ENCODE measurements around the gene FRS3. TPM values are rescaled to one million over a fixed set of nuclear protein-coding genes. Genes with fewer than 3 reads are reported as not detected.

Gene FRS3
- total and polyA plus RNA-seq, 2 experiments from 2014 or later, result 1.3 to 3.3 TPM

- DNase-seq (ENCODE audit: low spot score) (peak; percentile 88), ATAC-seq (peak; percentile 87)
- Mint-ChIP-seq H3K4me1 (peaks cover 17% of the 10 kb centered on the region), H3K27ac (peak overlapping the region; percentile 98), H3K4me3 (peak overlapping the region; percentile 94), H3K27me3 (ENCODE audit: insufficient read depth, low read depth, poor library complexity) (peaks cover 51% of the 10 kb centered on the region), H3K36me3 (ENCODE audit: low read depth) (peaks cover 29% of the 10 kb centered on the region), H3K9me3 (peaks cover 7% of the 10 kb centered on the region; the same call in 2 of the 3 replicates)
- peaks cover 23% of the 10 kb centered on the region; the same call in 1 of the 2 replicates for H3K36me3 ChIP-seq (ENCODE audit: insufficient read depth)
- H3F3A ChIP-seq (replicated peaks; ENCODE audit: low read depth), result peaks cover 12% of the 10 kb centered on the region; the same call in 1 of the 2 replicates
- H4K20me1 ChIP-seq (replicated peaks; ENCODE audit: insufficient read depth), result peaks cover 5% of the 10 kb centered on the region; the same call in 1 of the 2 replicates
- TF ChIP-seq CTCF (conservative IDR thresholded peaks at IDR 0.05; ENCODE audit: low read depth in 2 of 2), result peak; percentile 49 to 87
- TF ChIP-seq EZH2 (IDR thresholded peaks at IDR 0.05; ENCODE audit: low read depth, unreplicated experiment), result no peak
- no peak for TF ChIP-seq CREB1 (CRISPR knock-in tag; IDR thresholded peaks at IDR 0.05; ENCODE audit: low read depth)
- peaks cover 22% of the 10 kb centered on the region for H3K79me2 ChIP-seq (replicated peaks; ENCODE audit: insufficient read depth)
- H3K27ac ChIP-seq (ENCODE audit: low read depth), result 0 out of 2 replicates have a peak overlapping the region, but pooled peaks have one; percentile 82
- peaks cover 45% of the 10 kb centered on the region for H3K27me3 ChIP-seq (ENCODE audit: insufficient read depth)
- peak overlapping the region; percentile 94; the same call in 1 of the 2 replicates for H2AFZ ChIP-seq
- peaks cover 15% of the 10 kb centered on the region for H3K4me1 ChIP-seq (ENCODE audit: insufficient read depth)
- peak overlapping the region; percentile 100 for H3K4me2 ChIP-seq
- peak overlapping the region; percentile 100 for H3K4me3 ChIP-seq
- no peaks in the 10 kb centered on the region for H3K9me2 ChIP-seq (ENCODE audit: insufficient read depth)
These were observed 6.9 kb upstream of the FRS3 start for GRCh38 chr6:41786451-41787218.

GRCh38 chr6:41785689-41786450 is 6.2 kb upstream of the FRS3 start:
- peak overlapping the region; percentile 94 for H3K4me3 Mint-ChIP-seq
- DNase-seq (ENCODE audit: low spot score), result peak; percentile 57
- Histone ChIP-seq H4K20me1 (replicated peaks; ENCODE audit: insufficient read depth) (peaks cover 5% of the 10 kb centered on the region; the same call in 1 of the 2 replicates), H3K36me3 (ENCODE audit: insufficient read depth) (peaks cover 16% of the 10 kb centered on the region; the same call in 1 of the 2 replicates), H3K4me2 (peak overlapping the region; percentile 100), H3K4me1 (ENCODE audit: insufficient read depth) (peaks cover 22% of the 10 kb centered on the region), H3K79me2 (replicated peaks; ENCODE audit: insufficient read depth) (peaks cover 22% of the 10 kb centered on the region), H3K4me3 (peak overlapping the region; percentile 100), H3F3A (replicated peaks; ENCODE audit: low read depth) (peaks cover 10% of the 10 kb centered on the region; the same call in 1 of the 2 replicates), H2AFZ (no peak overlapping the region), H3K9me2 (ENCODE audit: insufficient read depth) (no peaks in the 10 kb centered on the region), H3K27ac (ENCODE audit: low read depth) (no peak overlapping the region), H3K27me3 (ENCODE audit: insufficient read depth) (peaks cover 53% of the 10 kb centered on the region)
- TF ChIP-seq NANOG (IDR thresholded peaks at IDR 0.05; ENCODE audit: borderline replicate concordance) (no peak), ZNF331 (CRISPR knock-in tag; IDR thresholded peaks at IDR 0.05; ENCODE audit: low read depth) (no peak), JUNB (IDR thresholded peaks at IDR 0.05; ENCODE audit: unreplicated experiment) (no peak), ETS1 (IDR thresholded peaks at IDR 0.05) (no peak), ZNF114 (CRISPR knock-in tag; IDR thresholded peaks at IDR 0.05) (no peak), CREB1 (CRISPR knock-in tag; IDR thresholded peaks at IDR 0.05; ENCODE audit: low read depth) (no peak), REST (IDR thresholded peaks at IDR 0.05; ENCODE audit: unreplicated experiment) (no peak)
- H3K27me3 Mint-ChIP-seq (ENCODE audit: insufficient read depth, low read depth, poor library complexity), result peaks cover 56% of the 10 kb centered on the region
- H3K36me3 Mint-ChIP-seq (ENCODE audit: low read depth), result peaks cover 26% of the 10 kb centered on the region
- peaks cover 7% of the 10 kb centered on the region; the same call in 2 of the 3 replicates for H3K9me3 Mint-ChIP-seq
- H3K4me1 Mint-ChIP-seq, result peaks cover 23% of the 10 kb centered on the region
- H3K27ac Mint-ChIP-seq, result no peak overlapping the region
- ATAC-seq, result peak; percentile 38

Data from GM23338 (cell line).